GM21360 (cell line): ENCODE results near the gene VHLL.

ENCODE experiments used
- ATAC-seq: cut with Tn5 transposase; IDR thresholded peaks from one replicate; pipeline ENCODE4 v1.9.1; 2021; ENCODE audit warnings: mild to moderate bottlenecking, moderate library complexity; ENCODE audit not compliant: unreplicated experiment

Gene VHLL

GRCh38 chr1:156257711-156258110 is 41.4 kb downstream of the VHLL start:
- no peak for ATAC-seq

GRCh38 chr1:156253634-156254033 is 45.5 kb downstream of the VHLL start:
- no peak for ATAC-seq

- no peak for ATAC-seq
Measured at GRCh38 chr1:156251527-156251926, 47.6 kb downstream of the VHLL start.

DNA sequence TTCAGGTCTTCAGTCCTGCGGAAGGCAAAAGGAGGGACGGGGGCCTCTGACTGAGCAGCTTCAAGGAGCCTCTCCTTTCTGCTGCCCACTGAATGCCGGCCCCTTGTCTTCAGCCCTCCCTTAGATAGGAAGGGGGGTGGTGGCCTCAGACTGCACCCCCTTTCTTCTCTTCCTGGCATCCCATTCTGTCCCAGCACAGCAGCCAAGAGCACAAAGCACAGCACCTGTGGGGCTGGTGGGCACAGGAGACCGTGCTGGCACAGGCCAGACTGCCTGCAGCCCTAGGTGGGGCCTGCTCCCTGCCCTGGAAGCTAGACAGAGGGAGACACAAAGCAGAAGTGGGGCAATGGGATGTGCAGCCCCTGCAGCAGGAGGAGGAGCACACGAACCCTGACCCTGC is 49.5 kb downstream of the VHLL start:
- ATAC-seq: no peak
